ENCODE measurements around the gene BLID. TPM values are rescaled to one million over a fixed set of nuclear protein-coding genes. Genes with fewer than 3 reads are reported as not detected.

The BLID gene
- total RNA-seq, 1 experiment from 2014 or later: 5.7 TPM

GRCh38 chr11:122154227-122154626, 38.2 kb upstream of the BLID start:
- H3K4me1 ChIP-seq (ENCODE audit: insufficient read depth, low read length): peaks cover 52% of the 10 kb centered on the region
- peaks cover 100% of the 10 kb centered on the region for H3K79me2 ChIP-seq (ENCODE audit: low read length)
- H3K27me3 ChIP-seq (ENCODE audit: low read length): no peaks in the 10 kb centered on the region
- H4K20me1 ChIP-seq (ENCODE audit: low read length): peaks cover 46% of the 10 kb centered on the region
- peak overlapping the region; percentile 99 for H3K27ac ChIP-seq (ENCODE audit: low read length)
- peaks cover 57% of the 10 kb centered on the region for H3F3A ChIP-seq (ENCODE audit: low read length, unreplicated experiment)
- intact Hi-C loops (cut with micrococcal nuclease): loop anchor here (5.0 to 10.0 kb wide), 2 partner anchors 132 to 351 kb away; no protein-coding TSS in a partner anchor
- peak overlapping the region; percentile 99 for H3K9ac ChIP-seq (ENCODE audit: low read length)
- ChIA-PET CTCF (no interaction called here), POLR2A (ENCODE audit: unreplicated experiment) (interaction anchor here (0.6 to 0.8 kb wide), 2 partner anchors 58 to 61 kb away, joined by 3 to 4 read pairs; no protein-coding TSS in a partner anchor)
- no peaks in the 10 kb centered on the region for H3K9me3 ChIP-seq (ENCODE audit: low read length)
- no peak for ATAC-seq
- peak overlapping the region; percentile 95 for H3K4me2 ChIP-seq (ENCODE audit: low read length)
- peaks cover 70% of the 10 kb centered on the region for H3K36me3 ChIP-seq (ENCODE audit: low read depth, low read length)
- DNase-seq: no peak
- H3K4me3 ChIP-seq (ENCODE audit: low read length): peak overlapping the region; percentile 75
- no TSS peak for BruUV-seq (replicated peaks)
- no peak overlapping the region for H2AFZ ChIP-seq (ENCODE audit: low read length)
- no peaks in the 10 kb centered on the region for H3K9me2 ChIP-seq (replicated peaks; ENCODE audit: low read length)
- TF ChIP-seq EZH2 (IDR thresholded peaks at IDR 0.05; ENCODE audit: low read length, unreplicated experiment) (no peak), CTCF (conservative IDR thresholded peaks at IDR 0.05; ENCODE audit: low read depth, low read length) (no peak), EZH2phosphoT487 (IDR thresholded peaks at IDR 0.05; ENCODE audit: borderline replicate concordance, low read length) (no peak)

GRCh38 chr11:122153746-122154145, 37.7 kb upstream of the BLID start:
- Histone ChIP-seq H3F3A (ENCODE audit: low read length, unreplicated experiment) (peaks cover 59% of the 10 kb centered on the region), H3K9me3 (ENCODE audit: low read length) (no peaks in the 10 kb centered on the region), H3K9me2 (replicated peaks; ENCODE audit: low read length) (no peaks in the 10 kb centered on the region), H3K79me2 (ENCODE audit: low read length) (peaks cover 100% of the 10 kb centered on the region), H2AFZ (ENCODE audit: low read length) (no peak overlapping the region), H3K36me3 (ENCODE audit: low read depth, low read length) (peaks cover 75% of the 10 kb centered on the region), H3K4me3 (ENCODE audit: low read length) (peak overlapping the region; percentile 75), H4K20me1 (ENCODE audit: low read length) (peaks cover 51% of the 10 kb centered on the region), H3K9ac (ENCODE audit: low read length) (peak overlapping the region; percentile 99), H3K4me2 (ENCODE audit: low read length) (peak overlapping the region; percentile 95), H3K27me3 (ENCODE audit: low read length) (no peaks in the 10 kb centered on the region), H3K4me1 (ENCODE audit: insufficient read depth, low read length) (peaks cover 52% of the 10 kb centered on the region), H3K27ac (ENCODE audit: low read length) (peak overlapping the region; percentile 99)
- BruUV-seq (replicated peaks): no TSS peak
- CTCF ChIA-PET: no interaction called here
- TF ChIP-seq EZH2phosphoT487 (IDR thresholded peaks at IDR 0.05; ENCODE audit: borderline replicate concordance, low read length) (no peak), CTCF (conservative IDR thresholded peaks at IDR 0.05; ENCODE audit: low read depth, low read length) (no peak)
- POLR2A ChIA-PET (ENCODE audit: unreplicated experiment): interaction anchor here (0.6 to 0.7 kb wide), 4 partner anchors 26 to 1259 kb away, joined by 3 to 7 read pairs (median 4); no protein-coding TSS in a partner anchor
- DNase-seq: no peak
- intact Hi-C loops (cut with micrococcal nuclease): loop anchor here (5.0 to 10.0 kb wide), 2 partner anchors 131 to 351 kb away; no protein-coding TSS in a partner anchor
- ATAC-seq: no peak

All from PC-3 (cell line).